Measurements from ENCODE around the gene PHAF1. TPM values are rescaled to one million over a fixed set of nuclear protein-coding genes. Genes with fewer than 3 reads are reported as not detected.

Gene PHAF1
- total and polyA plus RNA-seq, 9 donors: 12.9 to 22.2 (median 17.8) TPM

DNA sequence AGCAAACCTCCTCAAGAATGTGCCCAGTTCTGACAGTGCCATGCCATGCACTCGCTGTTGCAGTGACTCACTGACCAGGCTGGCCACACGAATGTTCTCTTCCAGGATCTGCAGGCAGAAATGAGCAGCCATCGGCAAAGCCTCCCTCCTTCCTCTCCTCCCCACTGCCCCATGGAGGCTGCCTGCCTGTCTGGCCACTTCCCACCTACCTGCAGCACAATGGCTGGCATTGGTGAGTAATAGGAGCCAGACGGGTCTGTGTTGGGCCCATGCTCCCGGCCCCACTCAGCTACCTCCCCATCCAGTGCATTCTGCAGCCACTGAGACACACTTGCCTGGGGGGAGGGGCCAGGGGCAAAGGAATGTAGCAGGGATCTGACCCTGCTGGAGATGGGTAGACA, 76.8 kb downstream of the PHAF1 start:
- DNase-seq: no peak
- 69% methylated on average over 2 of the region's 5 CpGs for WGBS (ENCODE audit: insufficient coverage)
- H3K9me3 ChIP-seq (replicated peaks; ENCODE audit: control insufficient read depth, low read depth, low read length): no peaks in the 10 kb centered on the region
- no peaks in the 10 kb centered on the region for H3K27me3 ChIP-seq (ENCODE audit: control insufficient read depth, insufficient read depth, low read length)
- H3K27ac ChIP-seq (ENCODE audit: low read length): no peak overlapping the region
- no peaks in the 10 kb centered on the region for H3K36me3 ChIP-seq (ENCODE audit: control insufficient read depth, insufficient read depth, low read length)
- no peak overlapping the region for H3K4me3 ChIP-seq (ENCODE audit: low read length)
- peaks cover 79% of the 10 kb centered on the region for H3K4me1 ChIP-seq (ENCODE audit: control insufficient read depth, insufficient read depth, low read length)

DNA sequence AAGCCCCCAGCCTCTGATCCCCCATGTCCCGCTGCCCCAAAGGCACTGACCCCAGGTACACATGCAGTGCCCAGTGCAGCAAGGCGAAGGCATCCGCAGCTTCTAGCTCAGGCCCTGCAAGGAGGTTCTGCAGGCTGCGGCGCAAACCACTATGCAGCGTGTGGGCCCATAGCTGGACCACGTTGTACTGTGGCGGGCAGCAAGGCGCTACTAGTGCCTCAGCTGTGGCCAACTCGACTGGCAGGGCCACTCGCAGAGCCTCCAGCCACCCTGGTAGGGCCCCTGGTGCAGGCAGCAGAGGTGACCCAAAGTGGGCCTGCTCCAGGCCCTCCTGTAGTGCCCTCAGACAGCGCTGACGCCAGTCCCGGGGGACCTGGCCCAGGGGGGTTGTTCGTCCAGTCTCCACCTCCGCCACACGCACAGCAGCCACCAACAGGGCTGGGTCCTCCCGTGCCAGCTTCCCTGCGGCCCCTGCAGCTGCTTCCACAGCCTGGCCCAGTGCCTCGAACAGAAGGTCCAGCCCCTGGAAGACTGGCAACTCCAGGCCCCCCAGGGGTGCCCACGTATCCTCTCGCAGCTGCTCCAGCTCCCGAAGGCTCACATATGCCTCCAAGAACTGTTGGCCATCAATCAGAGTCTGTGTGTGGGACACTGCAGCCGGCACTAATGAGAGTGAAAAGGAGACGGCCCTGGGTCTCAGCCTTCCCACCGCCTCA, 77.6 kb downstream of the PHAF1 start:
- H3K4me3 ChIP-seq (ENCODE audit: low read length): no peak overlapping the region
- WGBS (ENCODE audit: insufficient coverage): 76% methylated on average over 21 of the region's 26 CpGs
- DNase-seq: peak; percentile 84
- H3K36me3 ChIP-seq (ENCODE audit: control insufficient read depth, insufficient read depth, low read length): no peaks in the 10 kb centered on the region
- no peaks in the 10 kb centered on the region for H3K27me3 ChIP-seq (ENCODE audit: control insufficient read depth, insufficient read depth, low read length)
- no peaks in the 10 kb centered on the region for H3K9me3 ChIP-seq (replicated peaks; ENCODE audit: control insufficient read depth, low read depth, low read length)
- H3K4me1 ChIP-seq (ENCODE audit: control insufficient read depth, insufficient read depth, low read length): peaks cover 82% of the 10 kb centered on the region
- peak overlapping the region; percentile 63 for H3K27ac ChIP-seq (ENCODE audit: low read length)

DNA sequence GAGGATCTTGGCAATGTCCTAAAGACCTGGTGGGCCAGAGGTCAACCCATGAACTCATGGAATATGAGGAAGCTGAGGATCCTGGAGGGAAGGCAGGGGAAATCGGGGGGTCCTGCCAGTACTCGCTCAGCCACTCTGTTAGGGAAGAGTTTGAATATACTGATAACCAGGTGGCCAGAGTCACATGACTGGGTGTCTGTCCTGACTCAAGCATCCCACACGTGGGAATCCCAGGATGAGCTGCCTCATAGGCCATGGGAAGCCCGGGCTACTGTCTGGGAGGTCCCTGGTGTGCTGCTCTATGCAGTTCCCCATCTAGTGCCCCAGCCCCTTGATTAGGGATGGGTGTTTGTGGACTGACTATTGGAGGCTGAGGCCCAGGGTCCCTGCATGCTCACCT, 78.6 kb downstream of the PHAF1 start:
- Histone ChIP-seq H3K27ac (ENCODE audit: low read length) (no peak overlapping the region), H3K9me3 (replicated peaks; ENCODE audit: control insufficient read depth, low read depth, low read length) (no peaks in the 10 kb centered on the region), H3K4me1 (ENCODE audit: control insufficient read depth, insufficient read depth, low read length) (peaks cover 84% of the 10 kb centered on the region), H3K27me3 (ENCODE audit: control insufficient read depth, insufficient read depth, low read length) (no peaks in the 10 kb centered on the region), H3K36me3 (ENCODE audit: control insufficient read depth, insufficient read depth, low read length) (peaks cover under 1% of the 10 kb centered on the region), H3K4me3 (ENCODE audit: low read length) (no peak overlapping the region)
- DNase-seq: no peak
- 30% methylated on average over 2 of the region's 4 CpGs for WGBS (ENCODE audit: insufficient coverage)

DNA sequence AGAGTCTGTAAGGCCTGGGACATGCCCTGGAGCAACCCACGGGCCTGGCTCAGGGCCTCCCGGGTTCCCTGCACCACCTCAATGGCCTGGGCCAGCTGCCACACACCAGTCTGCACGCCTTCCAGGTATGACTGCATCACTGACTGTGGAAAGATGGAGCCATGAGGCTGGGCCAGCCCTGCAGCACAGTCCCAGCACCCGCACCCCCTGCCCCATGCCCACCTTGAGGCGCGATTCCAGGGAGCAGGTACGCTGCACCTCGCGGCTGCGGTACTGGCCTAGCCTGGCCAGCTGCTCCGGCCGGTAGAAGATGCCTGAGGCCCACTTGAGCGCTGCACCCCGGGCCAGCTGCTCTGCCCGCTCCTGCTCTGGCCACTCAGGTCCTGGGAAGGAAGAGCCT, 79.1 kb downstream of the PHAF1 start:
- WGBS (ENCODE audit: insufficient coverage): 88% methylated on average over 7 of the region's 15 CpGs
- Histone ChIP-seq H3K4me1 (ENCODE audit: control insufficient read depth, insufficient read depth, low read length) (peaks cover 88% of the 10 kb centered on the region), H3K9me3 (replicated peaks; ENCODE audit: control insufficient read depth, low read depth, low read length) (no peaks in the 10 kb centered on the region)

DNA sequence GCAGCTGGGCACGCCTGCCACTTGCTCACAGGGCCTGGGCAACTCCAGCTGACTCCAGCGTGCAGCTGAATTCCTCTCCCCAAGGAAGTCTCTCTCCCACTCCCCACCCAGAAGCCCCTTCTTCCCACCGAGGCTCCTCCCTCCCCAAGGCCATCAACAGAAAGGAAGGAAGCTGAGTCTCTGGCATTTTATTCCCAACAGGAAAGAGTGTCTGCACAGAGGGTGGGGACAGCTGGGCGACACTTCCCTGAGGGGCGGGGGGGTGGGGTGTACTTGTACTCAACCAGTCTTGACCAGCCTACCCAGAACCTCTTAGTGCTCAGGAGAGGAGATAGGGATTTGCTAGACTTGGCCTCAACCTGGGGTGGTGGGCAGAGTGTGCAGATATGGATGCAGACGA, 80.3 kb downstream of the PHAF1 start, which contains the start of gene EXOC3L1:
TSS of gene EXOC3L1 (minus strand) at position 96 of the 400 bp plus-strand sequence. CDS start 460 bp downstream, outside the sequence.
- Histone ChIP-seq H3K4me3 (ENCODE audit: low read length) (peak within 1 kb of the TSS; percentile 22), H3K4me1 (ENCODE audit: control insufficient read depth, insufficient read depth, low read length) (peaks cover 81% of the 10 kb centered on the region), H3K27me3 (ENCODE audit: control insufficient read depth, insufficient read depth, low read length) (no peaks in the 10 kb centered on the region), H3K9me3 (replicated peaks; ENCODE audit: control insufficient read depth, low read depth, low read length) (no peaks in the 10 kb centered on the region), H3K36me3 (ENCODE audit: control insufficient read depth, insufficient read depth, low read length) (peaks cover 18% of the 10 kb centered on the region), H3K27ac (ENCODE audit: low read length) (peak within 1 kb of the TSS; percentile 53)
- DNase-seq: no peak
- WGBS (ENCODE audit: insufficient coverage): 21% methylated on average over 3 of the region's 6 CpGs

More for the DNA sequence above, 79.1 kb downstream of the PHAF1 start:
- H3K36me3 ChIP-seq (ENCODE audit: control insufficient read depth, insufficient read depth, low read length): peaks cover 6% of the 10 kb centered on the region
- no peak overlapping the region for H3K4me3 ChIP-seq (ENCODE audit: low read length)
- H3K27ac ChIP-seq (ENCODE audit: low read length): no peak overlapping the region
- no peaks in the 10 kb centered on the region for H3K27me3 ChIP-seq (ENCODE audit: control insufficient read depth, insufficient read depth, low read length)
- no peak for DNase-seq

DNA sequence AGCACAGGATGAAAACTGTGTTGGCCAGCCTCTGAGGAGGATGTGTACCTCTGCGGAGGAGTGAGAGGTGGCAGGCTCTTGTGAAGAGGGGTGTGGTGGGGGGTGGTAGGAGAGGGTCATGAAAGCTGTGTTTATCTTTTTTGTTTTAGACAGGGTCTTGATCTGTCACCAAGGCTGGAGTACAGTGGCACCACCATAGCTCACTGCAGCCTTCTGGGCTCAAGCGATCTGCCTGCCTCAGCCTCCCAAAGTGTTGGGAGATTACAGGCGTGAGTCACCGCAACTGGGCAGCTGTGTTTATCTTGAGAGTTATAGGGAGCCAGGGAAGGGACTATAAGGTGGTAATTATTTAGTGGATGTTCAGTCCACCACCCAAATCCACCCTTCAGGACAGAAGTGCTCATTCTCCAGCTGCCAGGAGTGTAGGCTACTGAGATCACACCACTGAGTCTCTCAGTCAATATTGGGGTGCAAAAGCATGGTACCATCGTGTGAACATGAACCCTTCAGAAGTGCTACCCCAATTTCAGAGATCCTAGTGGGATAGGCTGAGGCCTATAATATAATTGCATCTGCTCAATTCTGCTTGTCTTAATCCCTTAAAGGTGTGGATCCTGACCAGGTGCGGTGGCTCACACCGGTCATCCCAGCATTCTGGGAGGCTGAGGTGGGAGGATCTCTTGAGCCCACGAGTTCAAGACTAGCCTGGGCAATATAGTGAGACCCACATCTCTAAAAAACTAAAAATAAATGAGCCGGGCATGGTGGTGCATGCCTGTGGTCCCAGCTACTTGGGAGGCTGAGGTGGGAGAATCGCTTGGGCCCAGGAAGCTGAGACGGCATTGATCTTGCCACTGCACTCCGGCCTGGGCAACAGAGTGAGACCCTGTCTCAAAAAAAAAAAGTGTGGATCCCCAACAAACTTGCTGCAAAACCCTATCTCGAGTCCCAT, 81.0 kb downstream of the PHAF1 start:
- H3K27ac ChIP-seq (ENCODE audit: low read length): peak overlapping the region; percentile 53
- H3K4me3 ChIP-seq (ENCODE audit: low read length): no peak overlapping the region
- peaks cover 25% of the 10 kb centered on the region for H3K36me3 ChIP-seq (ENCODE audit: control insufficient read depth, insufficient read depth, low read length)
- DNase-seq: no peak
- 68% methylated on average over 4 of the region's 13 CpGs for WGBS (ENCODE audit: insufficient coverage)
- H3K9me3 ChIP-seq (replicated peaks; ENCODE audit: control insufficient read depth, low read depth, low read length): no peaks in the 10 kb centered on the region
- H3K27me3 ChIP-seq (ENCODE audit: control insufficient read depth, insufficient read depth, low read length): no peaks in the 10 kb centered on the region
- H3K4me1 ChIP-seq (ENCODE audit: control insufficient read depth, insufficient read depth, low read length): peaks cover 75% of the 10 kb centered on the region

DNA sequence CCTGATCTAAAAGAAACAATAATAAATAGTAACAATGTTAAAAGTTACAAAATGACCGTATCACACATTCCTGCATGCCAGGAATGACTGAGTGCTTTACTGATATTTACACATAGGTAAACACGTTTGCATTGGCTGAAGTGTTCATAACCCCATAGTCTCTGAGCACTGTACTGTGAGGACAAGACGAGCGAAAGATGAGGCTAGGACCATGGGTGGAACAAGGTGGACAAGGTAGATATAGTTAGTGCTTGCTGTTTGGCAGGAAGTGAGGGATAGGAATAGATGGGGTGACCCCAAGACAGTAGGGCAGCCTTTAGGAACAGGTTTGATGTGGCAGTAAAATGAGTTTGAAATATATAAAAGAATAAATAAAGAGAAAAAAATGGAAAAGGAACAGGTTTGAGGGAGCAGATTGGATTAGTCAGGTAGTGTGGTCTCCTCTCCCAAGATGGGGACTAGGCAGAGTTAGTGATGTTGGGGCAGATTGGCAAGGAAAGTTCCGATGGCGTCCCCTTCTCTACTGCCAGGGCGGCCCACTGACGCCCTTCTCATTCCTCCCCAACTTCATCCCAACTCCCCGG, 81.8 kb downstream of the PHAF1 start:
- Histone ChIP-seq H3K4me1 (ENCODE audit: control insufficient read depth, insufficient read depth, low read length) (peaks cover 67% of the 10 kb centered on the region), H3K27me3 (ENCODE audit: control insufficient read depth, insufficient read depth, low read length) (no peaks in the 10 kb centered on the region), H3K9me3 (replicated peaks; ENCODE audit: control insufficient read depth, low read depth, low read length) (no peaks in the 10 kb centered on the region), H3K4me3 (ENCODE audit: low read length) (peak overlapping the region; percentile 95), H3K27ac (ENCODE audit: low read length) (no peak overlapping the region), H3K36me3 (ENCODE audit: control insufficient read depth, insufficient read depth, low read length) (peaks cover 33% of the 10 kb centered on the region)
- 40% methylated on average over 2 of the region's 9 CpGs for WGBS (ENCODE audit: insufficient coverage)
- DNase-seq: no peak

DNA sequence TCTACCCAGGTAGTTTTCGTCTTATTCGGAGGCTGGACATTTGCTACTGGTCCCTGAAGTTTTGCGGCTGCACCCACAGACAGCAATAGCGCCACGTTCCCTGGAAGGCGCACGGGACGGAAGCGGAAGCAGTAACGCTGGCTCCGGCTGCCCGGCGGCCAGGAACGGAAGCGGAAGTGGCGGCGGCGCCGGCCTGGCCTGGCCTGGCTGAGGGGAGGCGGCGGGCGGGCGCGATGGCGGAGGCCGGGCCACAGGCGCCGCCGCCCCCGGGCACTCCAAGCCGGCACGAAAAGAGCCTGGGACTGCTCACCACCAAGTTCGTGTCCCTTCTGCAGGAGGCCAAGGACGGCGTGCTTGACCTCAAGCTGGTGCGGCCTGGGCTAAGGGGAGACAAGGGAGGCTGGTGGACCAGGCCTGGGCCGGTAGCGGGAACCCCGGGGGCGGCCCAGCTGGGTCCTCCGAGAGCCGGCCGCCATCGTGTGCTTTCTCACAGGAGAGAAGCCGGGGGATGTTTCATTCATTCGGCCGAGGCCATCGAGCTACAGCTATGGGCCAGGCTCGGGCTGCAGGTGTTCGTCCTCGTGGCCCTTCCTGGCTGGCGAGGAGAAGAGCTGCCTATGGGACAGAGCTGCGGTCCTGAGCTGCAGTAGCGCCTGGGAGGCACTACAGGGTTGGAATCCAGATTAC, 82.4 kb downstream of the PHAF1 start, which contains the start of gene E2F4:
TSS of gene E2F4 (plus strand) at position 161 of the 687 bp plus-strand sequence. CDS start at position 234, 73 bp downstream.
- no peaks in the 10 kb centered on the region for H3K27me3 ChIP-seq (ENCODE audit: control insufficient read depth, insufficient read depth, low read length)
- peak within 1 kb of the TSS; percentile 38 for H3K27ac ChIP-seq (ENCODE audit: low read length)
- under 1% methylated on average over 54 of the region's 54 CpGs for WGBS (ENCODE audit: insufficient coverage)
- peak; percentile 97 for DNase-seq
- H3K36me3 ChIP-seq (ENCODE audit: control insufficient read depth, insufficient read depth, low read length): peaks cover 39% of the 10 kb centered on the region
- peaks cover 61% of the 10 kb centered on the region for H3K4me1 ChIP-seq (ENCODE audit: control insufficient read depth, insufficient read depth, low read length)
- peak within 1 kb of the TSS; percentile 95 for H3K4me3 ChIP-seq (ENCODE audit: low read length)
- no peaks in the 10 kb centered on the region for H3K9me3 ChIP-seq (replicated peaks; ENCODE audit: control insufficient read depth, low read depth, low read length)

DNA sequence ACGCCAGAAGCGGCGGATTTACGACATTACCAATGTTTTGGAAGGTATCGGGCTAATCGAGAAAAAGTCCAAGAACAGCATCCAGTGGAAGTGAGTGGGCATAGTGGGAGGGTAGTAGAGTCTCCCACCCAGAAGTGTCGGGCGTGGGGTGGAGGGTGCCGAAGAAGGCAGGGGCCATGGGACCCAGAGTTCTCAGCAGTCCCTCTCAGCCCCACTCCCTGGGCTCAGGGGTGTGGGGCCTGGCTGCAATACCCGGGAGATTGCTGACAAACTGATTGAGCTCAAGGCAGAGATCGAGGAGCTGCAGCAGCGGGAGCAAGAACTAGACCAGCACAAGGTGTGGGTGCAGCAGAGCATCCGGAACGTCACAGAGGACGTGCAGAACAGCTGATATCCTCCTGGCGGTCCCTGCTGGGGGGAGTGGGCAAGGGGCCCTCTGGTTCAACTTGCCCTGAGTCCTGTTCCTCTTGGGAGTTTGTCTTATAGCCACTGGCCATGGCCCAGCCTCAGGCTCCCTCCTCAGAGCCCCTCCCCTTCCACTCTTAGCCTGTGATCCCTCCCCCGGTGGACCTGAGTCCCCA, 83.1 kb downstream of the PHAF1 start:
- H3K4me1 ChIP-seq (ENCODE audit: control insufficient read depth, insufficient read depth, low read length): peaks cover 56% of the 10 kb centered on the region
- H3K36me3 ChIP-seq (ENCODE audit: control insufficient read depth, insufficient read depth, low read length): peaks cover 46% of the 10 kb centered on the region
- 31% methylated on average over 13 of the region's 17 CpGs for WGBS (ENCODE audit: insufficient coverage)
- H3K4me3 ChIP-seq (ENCODE audit: low read length): peak overlapping the region; percentile 95
- no peaks in the 10 kb centered on the region for H3K9me3 ChIP-seq (replicated peaks; ENCODE audit: control insufficient read depth, low read depth, low read length)
- DNase-seq: no peak
- no peaks in the 10 kb centered on the region for H3K27me3 ChIP-seq (ENCODE audit: control insufficient read depth, insufficient read depth, low read length)
- no peak overlapping the region for H3K27ac ChIP-seq (ENCODE audit: low read length)
